ENCODE measurements around the gene MED15.
"Not testable (repeated sequence)": the region's sequence is repeated elsewhere in the genome, so short reads cannot be mapped to it uniquely, and the experiment has no call there.

MED15 gene

DNA sequence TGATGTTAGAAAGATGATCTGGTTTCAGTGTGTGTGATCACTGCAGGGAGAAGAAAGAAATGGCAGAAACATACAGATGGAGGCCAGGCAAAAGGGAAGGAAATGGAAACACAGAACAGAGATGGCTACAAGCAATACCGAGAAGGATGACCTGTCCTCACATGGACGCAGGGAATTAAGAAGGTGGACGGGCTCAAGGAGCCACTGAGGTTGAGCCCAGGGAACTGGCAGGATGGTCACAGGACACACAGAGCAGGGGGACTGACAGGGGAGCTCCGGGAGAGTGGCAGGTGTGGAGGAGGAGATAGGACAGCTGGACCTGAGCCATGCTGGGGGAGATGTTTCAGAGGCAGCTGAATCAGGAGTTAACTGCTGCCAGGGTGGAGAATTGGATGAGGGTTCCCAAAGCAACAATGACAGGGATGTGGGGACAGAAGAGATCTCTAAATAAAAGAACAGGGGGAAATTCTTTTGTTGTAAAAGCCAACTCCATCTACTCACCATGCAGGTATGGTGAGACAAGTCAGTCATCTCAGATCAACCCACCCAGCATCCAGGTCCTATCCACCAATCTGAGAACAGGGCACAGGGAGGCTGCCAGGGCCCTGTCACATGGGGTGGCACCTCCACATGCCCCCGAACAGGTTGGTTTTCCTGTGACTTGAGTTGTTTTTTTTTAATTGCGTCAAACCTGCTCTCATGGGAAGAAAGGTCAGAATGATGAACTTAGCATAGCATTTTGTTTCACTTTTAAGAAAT, 38.1 kb upstream of the MED15 start:
- Histone ChIP-seq H3K9me3 (ENCODE audit: control insufficient read depth, low read length) (no peaks in the 10 kb centered on the region), H3K9ac (ENCODE audit: low read length) (no peak overlapping the region), H3K4me3 (ENCODE audit: low read length) (no peak overlapping the region), H3K27me3 (ENCODE audit: control insufficient read depth, insufficient read depth, low read length) (no peaks in the 10 kb centered on the region), H3K36me3 (ENCODE audit: control insufficient read depth, insufficient read depth, low read length) (peaks cover 6% of the 10 kb centered on the region), H3K4me1 (ENCODE audit: control insufficient read depth, insufficient read depth, low read length) (no peaks in the 10 kb centered on the region)

- H3K9me3 ChIP-seq (ENCODE audit: control insufficient read depth, low read length); H3K4me1 ChIP-seq (ENCODE audit: control insufficient read depth, insufficient read depth, low read length); H3K4me3 ChIP-seq (ENCODE audit: low read length); H3K27me3 ChIP-seq (ENCODE audit: control insufficient read depth, insufficient read depth, low read length); H3K9ac ChIP-seq (ENCODE audit: low read length); H3K36me3 ChIP-seq (ENCODE audit: control insufficient read depth, insufficient read depth, low read length): not testable (repeated sequence)
Measured at GRCh38 chr22:20470525-20470924, 36.9 kb upstream of the MED15 start.

- Histone ChIP-seq H3K27me3 (ENCODE audit: control insufficient read depth, insufficient read depth, low read length) (no peaks in the 10 kb centered on the region), H3K4me3 (ENCODE audit: low read length) (no peak overlapping the region), H3K9me3 (ENCODE audit: control insufficient read depth, low read length) (no peaks in the 10 kb centered on the region), H3K36me3 (ENCODE audit: control insufficient read depth, insufficient read depth, low read length) (no peaks in the 10 kb centered on the region), H3K4me1 (ENCODE audit: control insufficient read depth, insufficient read depth, low read length) (no peaks in the 10 kb centered on the region), H3K9ac (ENCODE audit: low read length) (no peak overlapping the region)
Measured at GRCh38 chr22:20471126-20471833, 36.1 kb upstream of the MED15 start.

- no peak overlapping the region for H3K4me3 ChIP-seq (ENCODE audit: low read length)
- no peaks in the 10 kb centered on the region for H3K4me1 ChIP-seq (ENCODE audit: control insufficient read depth, insufficient read depth, low read length)
- no peaks in the 10 kb centered on the region for H3K27me3 ChIP-seq (ENCODE audit: control insufficient read depth, insufficient read depth, low read length)
- no peaks in the 10 kb centered on the region for H3K36me3 ChIP-seq (ENCODE audit: control insufficient read depth, insufficient read depth, low read length)
- H3K9me3 ChIP-seq (ENCODE audit: control insufficient read depth, low read length), result no peaks in the 10 kb centered on the region
- H3K9ac ChIP-seq (ENCODE audit: low read length), result no peak overlapping the region
Measured at GRCh38 chr22:20472629-20473442, 34.6 kb upstream of the MED15 start.

- no peaks in the 10 kb centered on the region for H3K27me3 ChIP-seq (ENCODE audit: control insufficient read depth, insufficient read depth, low read length)
- no peaks in the 10 kb centered on the region for H3K36me3 ChIP-seq (ENCODE audit: control insufficient read depth, insufficient read depth, low read length)
- no peaks in the 10 kb centered on the region for H3K4me1 ChIP-seq (ENCODE audit: control insufficient read depth, insufficient read depth, low read length)
- H3K9me3 ChIP-seq (ENCODE audit: control insufficient read depth, low read length), result no peaks in the 10 kb centered on the region
- no peak overlapping the region for H3K4me3 ChIP-seq (ENCODE audit: low read length)
- H3K9ac ChIP-seq (ENCODE audit: low read length), result no peak overlapping the region
Measured at GRCh38 chr22:20475115-20475436, 32.3 kb upstream of the MED15 start.

DNA sequence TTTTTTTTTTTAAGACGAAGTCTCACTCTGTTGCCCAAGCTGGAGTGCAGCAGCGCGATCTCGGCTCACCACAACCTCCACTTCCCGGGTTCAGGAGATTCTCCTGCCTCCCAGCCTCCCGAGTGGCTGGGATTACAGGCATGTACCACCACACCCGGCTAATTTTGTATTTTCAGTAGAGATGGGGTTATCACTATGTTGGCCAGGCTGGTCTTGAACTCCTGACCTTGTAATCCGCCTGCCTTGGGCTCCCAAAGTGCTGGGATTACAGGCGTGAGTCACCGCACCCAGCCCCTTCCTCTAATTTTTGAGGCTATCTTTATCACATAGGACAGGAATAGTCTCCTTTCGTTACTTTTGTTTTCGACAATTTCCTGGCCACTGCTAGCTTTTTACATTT, 31.8 kb upstream of the MED15 start:
- H3K4me1 ChIP-seq (ENCODE audit: control insufficient read depth, insufficient read depth, low read length); H3K4me3 ChIP-seq (ENCODE audit: low read length); H3K9me3 ChIP-seq (ENCODE audit: control insufficient read depth, low read length); H3K9ac ChIP-seq (ENCODE audit: low read length); H3K27me3 ChIP-seq (ENCODE audit: control insufficient read depth, insufficient read depth, low read length); H3K36me3 ChIP-seq (ENCODE audit: control insufficient read depth, insufficient read depth, low read length): not testable (repeated sequence)

DNA sequence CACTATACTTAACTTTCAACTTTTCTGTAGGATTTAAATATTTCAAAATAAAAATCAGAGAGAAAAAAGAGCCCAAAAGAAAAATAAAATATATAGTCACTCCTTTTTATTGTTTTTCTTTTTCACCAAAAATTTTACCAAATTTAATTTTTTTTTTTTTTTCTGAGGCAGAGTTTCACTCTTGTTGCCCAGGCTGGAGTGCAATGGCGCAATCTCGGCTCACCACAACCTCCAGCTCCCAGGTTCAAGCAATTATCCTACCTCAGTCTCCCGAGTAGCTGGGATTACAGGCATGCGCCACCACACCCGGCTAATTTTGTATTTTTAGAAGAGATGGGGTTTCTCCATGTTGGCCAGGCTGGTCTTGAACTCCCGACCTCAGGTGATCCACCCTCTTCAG, 29.4 kb upstream of the MED15 start:
- H3K4me3 ChIP-seq (ENCODE audit: low read length); H3K9me3 ChIP-seq (ENCODE audit: control insufficient read depth, low read length); H3K4me1 ChIP-seq (ENCODE audit: control insufficient read depth, insufficient read depth, low read length); H3K27me3 ChIP-seq (ENCODE audit: control insufficient read depth, insufficient read depth, low read length); H3K36me3 ChIP-seq (ENCODE audit: control insufficient read depth, insufficient read depth, low read length); H3K9ac ChIP-seq (ENCODE audit: low read length): not testable (repeated sequence)

GRCh38 chr22:20479612-20480196, 27.7 kb upstream of the MED15 start:
- Histone ChIP-seq H3K9ac (ENCODE audit: low read length) (no peak overlapping the region), H3K36me3 (ENCODE audit: control insufficient read depth, insufficient read depth, low read length) (no peaks in the 10 kb centered on the region), H3K4me1 (ENCODE audit: control insufficient read depth, insufficient read depth, low read length) (no peaks in the 10 kb centered on the region), H3K9me3 (ENCODE audit: control insufficient read depth, low read length) (no peaks in the 10 kb centered on the region), H3K27me3 (ENCODE audit: control insufficient read depth, insufficient read depth, low read length) (no peaks in the 10 kb centered on the region), H3K4me3 (ENCODE audit: low read length) (no peak overlapping the region)

DNA sequence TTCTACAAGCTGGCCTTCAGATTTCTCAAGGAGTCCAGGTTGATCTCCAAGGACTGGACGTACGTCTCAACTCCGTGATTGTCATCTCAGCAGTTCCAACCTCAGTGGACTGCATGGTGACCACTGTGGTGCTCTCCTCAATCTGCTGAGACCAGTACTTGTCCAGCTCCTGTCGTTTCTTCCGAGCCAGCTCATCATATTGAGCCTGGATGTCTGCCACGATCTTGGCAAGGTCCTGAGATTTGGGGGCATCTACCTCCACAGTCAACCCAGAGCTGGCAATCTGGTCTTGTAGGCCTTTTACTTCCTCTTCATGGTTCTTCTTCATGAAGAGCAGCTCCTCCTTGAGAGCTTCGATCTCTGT, 24.3 kb upstream of the MED15 start:
- H3K9me3 ChIP-seq (ENCODE audit: control insufficient read depth, low read length); H3K36me3 ChIP-seq (ENCODE audit: control insufficient read depth, insufficient read depth, low read length); H3K27me3 ChIP-seq (ENCODE audit: control insufficient read depth, insufficient read depth, low read length); H3K4me1 ChIP-seq (ENCODE audit: control insufficient read depth, insufficient read depth, low read length); H3K4me3 ChIP-seq (ENCODE audit: low read length); H3K9ac ChIP-seq (ENCODE audit: low read length): not testable (repeated sequence)

DNA sequence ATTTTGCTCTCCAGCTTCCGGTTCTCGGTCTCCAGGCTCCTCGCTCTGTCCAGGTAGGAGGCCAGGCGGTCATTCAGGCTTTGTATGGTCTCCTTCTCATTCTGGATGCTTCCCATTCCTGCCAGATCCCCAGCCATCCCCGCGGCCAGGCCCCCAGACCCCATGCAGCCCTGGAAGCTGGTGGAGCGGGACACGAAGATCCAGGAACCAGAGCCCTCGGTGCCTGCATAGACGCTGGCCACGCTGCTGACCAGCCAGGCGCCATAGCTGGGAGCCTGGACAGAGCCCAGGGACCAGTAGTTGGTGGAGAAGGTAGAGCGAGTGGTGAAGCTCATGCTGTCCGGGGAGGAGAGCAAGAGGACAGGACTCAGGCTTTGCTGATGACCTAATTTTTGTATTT, 23.6 kb upstream of the MED15 start:
- Histone ChIP-seq H3K4me3 (ENCODE audit: low read length) (no peak overlapping the region), H3K36me3 (ENCODE audit: control insufficient read depth, insufficient read depth, low read length) (no peaks in the 10 kb centered on the region), H3K9me3 (ENCODE audit: control insufficient read depth, low read length) (no peaks in the 10 kb centered on the region), H3K4me1 (ENCODE audit: control insufficient read depth, insufficient read depth, low read length) (no peaks in the 10 kb centered on the region), H3K27me3 (ENCODE audit: control insufficient read depth, insufficient read depth, low read length) (no peaks in the 10 kb centered on the region), H3K9ac (ENCODE audit: low read length) (no peak overlapping the region)

DNA sequence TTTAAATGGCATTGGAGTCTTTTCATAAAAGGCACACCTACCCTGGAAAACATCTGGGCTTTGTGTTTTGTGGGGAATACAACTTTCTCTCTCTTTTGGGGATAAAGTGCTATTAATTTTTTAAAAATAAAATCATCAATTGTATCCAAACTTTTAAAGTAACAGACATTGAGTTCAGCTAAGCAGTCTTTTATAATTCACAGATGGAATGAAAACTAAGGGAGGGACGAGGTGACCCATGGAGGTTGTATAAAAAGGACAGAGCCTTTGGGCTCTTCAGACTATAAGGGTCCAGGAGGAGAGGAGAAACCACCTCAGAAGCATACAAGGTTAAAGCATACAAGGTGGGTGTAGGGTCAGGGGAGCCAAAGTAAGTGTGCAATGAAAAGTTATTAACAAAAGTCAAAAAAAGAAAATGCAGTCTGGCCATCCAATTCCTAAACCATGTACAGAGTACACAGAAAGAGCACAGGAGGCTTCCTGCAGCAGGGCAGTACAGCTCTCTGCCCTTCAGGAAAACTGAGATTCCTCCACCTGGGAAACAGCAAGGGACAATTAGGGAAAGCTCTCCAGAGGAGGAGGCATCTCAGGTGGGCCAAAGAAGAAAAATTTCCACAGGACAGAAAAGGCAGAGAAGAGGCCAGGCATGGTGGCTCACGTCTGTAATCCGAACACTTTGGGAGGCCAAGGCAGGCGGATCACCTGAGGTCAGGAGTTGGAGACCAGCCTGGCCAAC, 22.3 kb upstream of the MED15 start:
- H3K36me3 ChIP-seq (ENCODE audit: control insufficient read depth, insufficient read depth, low read length), result no peaks in the 10 kb centered on the region
- no peak overlapping the region for H3K9ac ChIP-seq (ENCODE audit: low read length)
- H3K4me3 ChIP-seq (ENCODE audit: low read length), result no peak overlapping the region

More for the DNA sequence above, 22.3 kb upstream of the MED15 start:
- Histone ChIP-seq H3K27me3 (ENCODE audit: control insufficient read depth, insufficient read depth, low read length) (no peaks in the 10 kb centered on the region), H3K9me3 (ENCODE audit: control insufficient read depth, low read length) (no peaks in the 10 kb centered on the region), H3K4me1 (ENCODE audit: control insufficient read depth, insufficient read depth, low read length) (no peaks in the 10 kb centered on the region)
